ENCODE data around the gene ATXN1. TPM values are rescaled to one million over a fixed set of nuclear protein-coding genes. Genes with fewer than 3 reads are reported as not detected.

Gene ATXN1
- 100 to 1,000 TPM in 1 of 4 donors, 10 to 100 TPM in 3; 21.0 to 102 (median 51.1) TPM for total RNA-seq

GRCh38 chr6:16760516-16761470 lies at the start of gene ATXN1:
TSS of gene ATXN1 (minus strand) at chr6:16761460.
- peak; percentile 18 to 54 for TF ChIP-seq POLR2A (IDR thresholded peaks at IDR 0.05)
- TF ChIP-seq, protein P1, sequence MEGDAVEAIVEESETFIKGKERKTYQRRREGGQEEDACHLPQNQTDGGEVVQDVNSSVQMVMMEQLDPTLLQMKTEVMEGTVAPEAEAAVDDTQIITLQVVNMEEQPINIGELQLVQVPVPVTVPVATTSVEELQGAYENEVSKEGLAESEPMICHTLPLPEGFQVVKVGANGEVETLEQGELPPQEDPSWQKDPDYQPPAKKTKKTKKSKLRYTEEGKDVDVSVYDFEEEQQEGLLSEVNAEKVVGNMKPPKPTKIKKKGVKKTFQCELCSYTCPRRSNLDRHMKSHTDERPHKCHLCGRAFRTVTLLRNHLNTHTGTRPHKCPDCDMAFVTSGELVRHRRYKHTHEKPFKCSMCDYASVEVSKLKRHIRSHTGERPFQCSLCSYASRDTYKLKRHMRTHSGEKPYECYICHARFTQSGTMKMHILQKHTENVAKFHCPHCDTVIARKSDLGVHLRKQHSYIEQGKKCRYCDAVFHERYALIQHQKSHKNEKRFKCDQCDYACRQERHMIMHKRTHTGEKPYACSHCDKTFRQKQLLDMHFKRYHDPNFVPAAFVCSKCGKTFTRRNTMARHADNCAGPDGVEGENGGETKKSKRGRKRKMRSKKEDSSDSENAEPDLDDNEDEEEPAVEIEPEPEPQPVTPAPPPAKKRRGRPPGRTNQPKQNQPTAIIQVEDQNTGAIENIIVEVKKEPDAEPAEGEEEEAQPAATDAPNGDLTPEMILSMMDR (IDR thresholded peaks at IDR 0.05), result no peak
- Histone ChIP-seq H3K27ac (peak within 1 kb of the TSS; percentile 98 to 100), H3K36me3 (no peaks in the 10 kb centered on the region), H3K9me3 (no peaks in the 10 kb centered on the region), H3K27me3 (no peaks in the 10 kb centered on the region), H3K4me1 (no peaks in the 10 kb centered on the region), H3K4me3 (peak within 1 kb of the TSS; percentile 86 to 97)
- peak; percentile 63 to 81 for DNase-seq
- intact Hi-C loops (cut with DNase I; ENCODE audit: low total_unique reads), result loop anchor here (5.0 to 10.0 kb wide), 2 partner anchors 246 to 423 kb away; no protein-coding TSS in a partner anchor

GRCh38 chr6:16810411-16810810 lies 49.2 kb upstream of the ATXN1 start:
- Histone ChIP-seq H3K4me1 (no peaks in the 10 kb centered on the region), H3K27ac (no peak overlapping the region), H3K36me3 (no peaks in the 10 kb centered on the region), H3K4me3 (no peak overlapping the region), H3K9me3 (no peaks in the 10 kb centered on the region), H3K27me3 (no peaks in the 10 kb centered on the region)
- intact Hi-C loops (cut with DNase I; ENCODE audit: low total_unique reads), result no loop called here
- no peak for TF ChIP-seq POLR2A (IDR thresholded peaks at IDR 0.05)
- TF ChIP-seq, protein P1 (IDR thresholded peaks at IDR 0.05), result no peak
- no peak for DNase-seq

DNA sequence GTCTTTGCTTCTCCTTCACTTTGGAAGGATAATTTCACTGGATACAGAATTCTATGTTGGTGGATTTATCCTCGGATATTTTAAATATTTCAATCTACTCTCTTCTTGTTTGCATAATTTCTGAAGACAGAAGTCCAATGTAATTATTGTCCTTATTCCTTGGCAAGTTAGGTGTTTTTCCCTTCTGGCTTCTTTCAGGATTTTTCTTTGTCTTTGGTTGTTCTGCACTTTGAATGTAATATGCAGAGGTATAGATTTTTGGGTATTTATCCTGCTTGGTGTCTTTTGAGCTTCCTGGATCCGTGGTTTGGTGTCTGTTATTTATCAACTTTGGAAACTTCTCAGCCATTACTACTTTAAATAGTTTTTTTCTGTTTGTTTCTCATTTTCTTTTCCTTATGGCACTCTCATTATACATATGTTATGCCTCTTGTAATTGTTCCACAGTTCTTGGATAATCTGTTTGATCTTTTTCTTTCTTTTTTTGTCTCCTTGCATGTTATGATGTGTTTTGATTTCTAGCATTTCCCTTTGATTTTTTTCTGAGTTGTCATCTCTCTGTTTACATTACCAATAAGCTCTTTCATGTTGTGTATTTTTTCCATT lies 48.6 kb upstream of the ATXN1 start:
- intact Hi-C loops (cut with DNase I; ENCODE audit: low total_unique reads), result no loop called here
- H3K9me3 ChIP-seq, result no peaks in the 10 kb centered on the region
- H3K27ac ChIP-seq, result no peak overlapping the region
- no peaks in the 10 kb centered on the region for H3K27me3 ChIP-seq
- no peak overlapping the region for H3K4me3 ChIP-seq
- H3K4me1 ChIP-seq, result no peaks in the 10 kb centered on the region
- TF ChIP-seq, protein P1 (IDR thresholded peaks at IDR 0.05), result no peak
- TF ChIP-seq POLR2A (IDR thresholded peaks at IDR 0.05), result no peak
- DNase-seq, result no peak
- H3K36me3 ChIP-seq, result no peaks in the 10 kb centered on the region

DNA sequence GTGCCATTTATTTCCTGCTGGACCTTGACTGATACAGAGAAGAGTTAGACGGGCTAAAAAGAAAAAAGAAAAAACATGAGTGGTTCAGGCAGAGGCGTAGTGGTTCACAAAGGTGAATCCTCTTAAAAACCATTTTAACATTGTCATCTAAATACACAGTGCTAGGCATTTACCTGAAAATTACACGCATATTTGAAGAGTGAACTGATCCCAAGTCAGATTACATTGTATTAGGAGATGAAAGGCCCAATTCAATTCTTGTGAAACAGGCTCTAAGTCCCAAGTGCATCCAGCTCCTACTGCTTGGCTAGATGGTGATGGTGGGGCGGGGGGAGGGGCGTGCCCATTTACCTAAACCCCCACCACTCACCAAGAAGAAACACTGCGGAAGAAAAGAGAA lies 46.7 kb upstream of the ATXN1 start:
- no peak for DNase-seq
- no peak overlapping the region for H3K4me3 ChIP-seq
- H3K9me3 ChIP-seq, result no peaks in the 10 kb centered on the region
- intact Hi-C loops (cut with DNase I; ENCODE audit: low total_unique reads), result no loop called here
- TF ChIP-seq, protein P1 (IDR thresholded peaks at IDR 0.05), result no peak
- TF ChIP-seq POLR2A (IDR thresholded peaks at IDR 0.05), result no peak
- no peaks in the 10 kb centered on the region for H3K4me1 ChIP-seq
- H3K27me3 ChIP-seq, result no peaks in the 10 kb centered on the region
- H3K36me3 ChIP-seq, result no peaks in the 10 kb centered on the region
- H3K27ac ChIP-seq, result no peak overlapping the region

DNA sequence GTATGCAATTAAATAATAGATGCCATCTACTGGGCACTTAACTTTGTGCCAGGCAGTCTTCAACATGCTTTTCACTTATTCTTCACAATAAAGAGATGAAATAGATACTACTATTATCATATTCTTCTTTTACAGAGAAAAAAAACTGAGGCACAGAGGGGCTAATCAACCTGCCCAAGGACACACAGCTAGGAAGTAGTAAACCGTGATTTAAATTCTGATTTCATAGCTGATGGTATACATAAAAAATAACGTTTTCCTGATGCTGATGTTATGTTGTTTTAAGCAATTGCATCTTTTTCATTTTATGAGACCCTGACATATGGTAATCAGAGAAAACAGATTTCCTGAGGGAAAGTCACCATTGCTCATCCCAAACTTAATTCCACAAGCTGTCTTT lies 45.1 kb upstream of the ATXN1 start:
- Histone ChIP-seq H3K4me3 (no peak overlapping the region), H3K4me1 (no peaks in the 10 kb centered on the region), H3K9me3 (no peaks in the 10 kb centered on the region), H3K27ac (no peak overlapping the region), H3K36me3 (no peaks in the 10 kb centered on the region), H3K27me3 (no peaks in the 10 kb centered on the region)
- TF ChIP-seq POLR2A (IDR thresholded peaks at IDR 0.05), result no peak
- TF ChIP-seq, protein P1 (IDR thresholded peaks at IDR 0.05), result no peak
- DNase-seq, result no peak
- intact Hi-C loops (cut with DNase I; ENCODE audit: low total_unique reads), result no loop called here
